Endothelial cell (in vitro differentiated cells): Measurements from ENCODE around the gene LRWD1. TPM values are rescaled to one million over a fixed set of nuclear protein-coding genes. Genes with fewer than 3 reads are reported as not detected.

Experiments used
- DNase-seq: peaks from one replicate; pipeline ENCODE4 v3.0.0; 2021; ENCODE audit warnings: low spot score
- H3K27ac Mint-ChIP-seq: one replicate; pipeline ENCODE4 v1.8.0; 2021; ENCODE audit warnings: mixed read lengths, inconsistent platforms; ENCODE audit not compliant: unreplicated experiment
- H3K27me3 Mint-ChIP-seq: one replicate; pipeline ENCODE4 v1.8.0; 2021; ENCODE audit warnings: mild to moderate bottlenecking, moderate library complexity, mixed read lengths, inconsistent platforms; ENCODE audit not compliant: unreplicated experiment
- H3K36me3 Mint-ChIP-seq: one replicate; pipeline ENCODE4 v1.8.0; 2021; ENCODE audit warnings: mild to moderate bottlenecking, low read depth, mixed read lengths, inconsistent platforms; ENCODE audit not compliant: unreplicated experiment
- H3K4me1 Mint-ChIP-seq: one replicate; pipeline ENCODE4 v1.8.0; 2021; ENCODE audit warnings: mild to moderate bottlenecking, mixed read lengths, inconsistent platforms; ENCODE audit not compliant: unreplicated experiment
- H3K4me3 Mint-ChIP-seq: one replicate; pipeline ENCODE4 v1.8.0; 2021; ENCODE audit warnings: mild to moderate bottlenecking, mixed read lengths, inconsistent platforms; ENCODE audit not compliant: unreplicated experiment
- H3K9me3 Mint-ChIP-seq: one replicate; pipeline ENCODE4 v1.8.0; 2021; ENCODE audit warnings: mixed read lengths, inconsistent platforms; ENCODE audit not compliant: unreplicated experiment
- CTCF ChIP-seq: fragments of 200-600 bp; sonication (generic); IDR thresholded peaks from one replicate; pipeline ENCODE4 v1.5.0; 2021; ENCODE audit warnings: antibody characterized with exemption; ENCODE audit not compliant: unreplicated experiment
- total RNA-seq: library from RNA; stranded (reverse); fragmentation: NEBNext Ultra II Directional; extraction: Animal tissue kit (Norgen Biotek cat#: 25700); gene quantifications from one replicate; pipeline ENCODE4 v1.2.1, GENCODE V29; 2021; ENCODE audit not compliant: unreplicated experiment

The LRWD1 gene
- total RNA-seq, 1 donor from 2014 or later = 30.3 TPM

- Mint-ChIP-seq H3K9me3 (no peaks in the 10 kb centered on the region), H3K4me3 (peak within 1 kb of the TSS; percentile 91), H3K36me3 (peaks cover 11% of the 10 kb centered on the region), H3K27ac (peak within 1 kb of the TSS; percentile 75), H3K27me3 (peaks cover 15% of the 10 kb centered on the region), H3K4me1 (peaks cover 14% of the 10 kb centered on the region)
- TF ChIP-seq CTCF = no peak
- DNase-seq = peak; percentile 85
These were observed 31.4 kb upstream of the LRWD1 start, which contains the start of gene ORAI2 for GRCh38 chr7:102433219-102434038. Gene ORAI2 (plus strand): TSS chr7:102433575. CDS start chr7:102438957, 5,382 bp downstream.

DNA sequence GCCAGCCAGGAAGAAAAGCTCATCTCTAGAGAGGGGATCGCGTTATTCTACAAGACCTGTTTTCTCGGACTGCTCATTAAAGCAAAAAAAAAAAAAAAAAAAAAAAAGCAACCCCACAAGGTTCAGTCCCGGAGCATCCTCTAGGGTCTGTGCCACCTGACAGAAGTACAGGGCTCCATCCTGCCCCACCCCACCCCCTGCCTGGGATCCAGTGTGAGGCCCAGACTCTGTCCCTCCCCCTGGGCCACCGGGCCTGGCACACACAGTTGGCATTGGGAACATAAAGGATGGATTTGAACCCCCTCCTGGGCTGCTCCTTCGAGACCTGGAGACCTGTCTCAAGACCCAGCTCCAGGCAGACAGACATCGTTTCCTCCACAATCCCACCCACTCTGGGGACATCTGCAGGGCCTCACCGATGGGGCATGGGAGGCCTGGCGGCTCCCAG lies 30.7 kb upstream of the LRWD1 start:
- Mint-ChIP-seq H3K27me3 (peaks cover 14% of the 10 kb centered on the region), H3K4me1 (peaks cover 14% of the 10 kb centered on the region), H3K27ac (peak overlapping the region; percentile 75), H3K9me3 (no peaks in the 10 kb centered on the region), H3K4me3 (peak overlapping the region; percentile 91), H3K36me3 (peaks cover 11% of the 10 kb centered on the region)
- TF ChIP-seq CTCF = no peak
- no peak for DNase-seq

DNA sequence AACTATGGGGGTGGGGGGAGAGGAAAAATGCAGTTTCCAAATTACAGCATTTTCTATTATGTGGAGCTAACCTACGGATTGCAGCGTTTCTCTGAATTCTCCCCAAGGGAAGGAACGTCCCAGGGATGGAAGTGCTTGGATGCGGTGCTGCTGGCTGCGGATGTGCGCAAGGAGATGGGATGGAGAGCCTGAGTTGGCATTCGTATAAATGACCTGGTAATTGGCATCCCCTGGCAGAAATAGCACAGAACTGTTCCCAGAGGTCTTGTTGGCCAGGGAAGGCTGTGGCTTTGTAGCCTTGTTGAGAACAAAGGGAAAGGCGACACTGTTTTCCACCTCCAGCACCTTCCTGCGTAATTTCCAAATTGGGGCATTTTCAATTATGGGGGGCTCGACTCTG lies 28.7 kb upstream of the LRWD1 start:
- H3K27ac Mint-ChIP-seq = no peak overlapping the region
- no peaks in the 10 kb centered on the region for H3K9me3 Mint-ChIP-seq
- DNase-seq = no peak
- TF ChIP-seq CTCF = no peak
- H3K4me1 Mint-ChIP-seq = peaks cover 7% of the 10 kb centered on the region
- peaks cover 7% of the 10 kb centered on the region for H3K27me3 Mint-ChIP-seq
- H3K4me3 Mint-ChIP-seq = peak overlapping the region; percentile 12
- H3K36me3 Mint-ChIP-seq = peaks cover 5% of the 10 kb centered on the region

DNA sequence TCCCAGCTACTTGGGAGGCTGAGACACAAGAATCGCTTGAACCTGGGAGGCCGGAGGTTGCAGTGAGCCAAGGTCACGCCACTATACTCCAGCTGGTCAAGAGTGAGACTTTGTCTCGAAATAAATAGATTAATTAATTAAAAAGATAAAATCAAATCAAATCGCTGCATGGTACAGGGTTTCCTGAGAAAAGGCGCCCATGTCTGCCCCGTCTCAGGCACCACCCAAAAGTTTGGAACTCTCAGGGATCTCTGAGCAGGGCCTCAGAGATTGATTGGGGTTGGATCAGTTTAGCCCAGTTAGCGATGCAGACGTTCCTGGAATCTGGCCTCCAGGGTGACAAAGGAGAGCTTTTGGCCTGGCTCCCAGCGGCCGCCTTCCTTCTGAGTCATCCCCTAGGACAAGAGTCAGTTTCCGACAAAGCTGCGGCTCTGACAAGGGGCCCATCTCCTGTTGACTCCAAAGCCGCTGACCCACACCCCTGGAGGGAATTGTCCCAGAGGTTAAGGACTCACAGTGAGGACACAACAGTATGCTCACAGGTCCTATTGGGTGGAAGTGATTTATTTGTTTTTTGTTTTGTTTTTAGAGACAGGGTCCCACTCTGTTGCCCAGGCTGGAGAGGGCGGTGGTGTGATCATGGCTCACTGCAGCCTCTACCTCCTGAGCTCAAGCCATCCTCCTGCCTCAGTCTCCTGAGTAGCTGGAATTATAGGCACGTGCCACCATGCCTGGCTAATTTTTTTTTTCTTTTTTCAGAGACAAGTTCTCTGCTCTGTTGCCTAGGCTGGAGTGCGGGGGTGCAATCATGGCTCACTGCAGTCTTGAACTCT lies 24.6 kb upstream of the LRWD1 start:
- Mint-ChIP-seq H3K36me3 (peaks cover 9% of the 10 kb centered on the region), H3K27me3 (no peaks in the 10 kb centered on the region), H3K27ac (no peak overlapping the region), H3K4me1 (no peaks in the 10 kb centered on the region), H3K9me3 (no peaks in the 10 kb centered on the region), H3K4me3 (no peak overlapping the region)
- no peak for TF ChIP-seq CTCF
- DNase-seq = no peak
